ENCODE data around the gene ANTXR1. TPM values are rescaled to one million over a fixed set of nuclear protein-coding genes. Genes with fewer than 3 reads are reported as not detected.

ANTXR1 gene
- total and polyA plus RNA-seq, 9 of the 15 experiments (the other 6 are each of a cell fraction or from before 2014, with no cell fraction given) = 0.07 to 1.00 (median 0.54) TPM

DNA sequence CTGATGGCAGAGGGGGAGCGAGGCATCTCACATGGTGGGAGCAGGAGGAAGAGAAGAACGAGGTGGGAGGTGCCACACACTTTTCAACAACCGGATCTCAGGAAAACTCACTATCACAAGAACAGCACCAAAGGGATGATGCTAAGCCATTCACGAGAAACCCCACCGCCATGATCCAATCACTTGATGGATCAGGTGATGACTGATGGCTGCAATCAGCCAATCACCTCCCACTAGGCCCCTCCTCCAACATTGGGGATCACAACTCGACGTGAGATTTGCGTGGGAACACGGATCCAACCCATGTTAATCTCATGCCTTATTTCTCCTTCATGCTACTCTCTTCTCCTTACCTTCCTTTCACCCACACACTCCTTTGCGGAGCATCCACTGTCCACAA, 143.6 kb downstream of the ANTXR1 start (continued):
- TF ChIP-seq, protein P1, sequence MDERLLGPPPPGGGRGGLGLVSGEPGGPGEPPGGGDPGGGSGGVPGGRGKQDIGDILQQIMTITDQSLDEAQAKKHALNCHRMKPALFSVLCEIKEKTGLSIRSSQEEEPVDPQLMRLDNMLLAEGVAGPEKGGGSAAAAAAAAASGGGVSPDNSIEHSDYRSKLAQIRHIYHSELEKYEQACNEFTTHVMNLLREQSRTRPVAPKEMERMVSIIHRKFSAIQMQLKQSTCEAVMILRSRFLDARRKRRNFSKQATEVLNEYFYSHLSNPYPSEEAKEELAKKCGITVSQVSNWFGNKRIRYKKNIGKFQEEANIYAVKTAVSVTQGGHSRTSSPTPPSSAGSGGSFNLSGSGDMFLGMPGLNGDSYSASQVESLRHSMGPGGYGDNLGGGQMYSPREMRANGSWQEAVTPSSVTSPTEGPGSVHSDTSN (CRISPR knock-in tag; IDR thresholded peaks at IDR 0.05; ENCODE audit: low read depth) = no peak
- TF ChIP-seq, protein P1 (tag; conservative IDR thresholded peaks at IDR 0.05; ENCODE audit: low read depth) = peak; percentile 61
- TF ChIP-seq ZC3H11A (IDR thresholded peaks at IDR 0.05; ENCODE audit: low read depth, low read length) = no peak
- TF ChIP-seq, protein P2, sequence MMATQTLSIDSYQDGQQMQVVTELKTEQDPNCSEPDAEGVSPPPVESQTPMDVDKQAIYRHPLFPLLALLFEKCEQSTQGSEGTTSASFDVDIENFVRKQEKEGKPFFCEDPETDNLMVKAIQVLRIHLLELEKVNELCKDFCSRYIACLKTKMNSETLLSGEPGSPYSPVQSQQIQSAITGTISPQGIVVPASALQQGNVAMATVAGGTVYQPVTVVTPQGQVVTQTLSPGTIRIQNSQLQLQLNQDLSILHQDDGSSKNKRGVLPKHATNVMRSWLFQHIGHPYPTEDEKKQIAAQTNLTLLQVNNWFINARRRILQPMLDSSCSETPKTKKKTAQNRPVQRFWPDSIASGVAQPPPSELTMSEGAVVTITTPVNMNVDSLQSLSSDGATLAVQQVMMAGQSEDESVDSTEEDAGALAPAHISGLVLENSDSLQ (IDR thresholded peaks at IDR 0.05) = peak; percentile 91

DNA sequence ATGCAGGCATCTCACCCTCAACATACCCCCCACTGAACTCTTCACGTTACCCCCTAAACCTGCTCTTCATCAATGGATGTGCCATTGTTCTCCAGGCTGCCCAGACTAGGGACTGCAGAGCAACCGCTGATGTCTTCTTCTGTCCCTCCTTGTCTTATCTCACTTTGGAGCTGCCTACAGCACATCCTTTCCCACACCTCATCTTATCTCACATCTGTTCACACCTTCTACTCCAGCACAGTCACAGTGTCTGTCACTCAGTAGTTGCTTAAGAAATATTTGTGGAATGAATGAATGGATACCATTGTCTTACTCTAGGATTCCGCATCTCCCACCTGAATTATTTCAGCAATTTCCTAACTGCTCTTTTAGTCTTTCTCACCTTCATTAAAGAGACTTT, 144.5 kb downstream of the ANTXR1 start:
- H3K4me3 ChIP-seq = no peak overlapping the region
- H3K9me3 ChIP-seq (replicated peaks; ENCODE audit: control insufficient read depth, insufficient read depth, low read depth, low read length) = no peaks in the 10 kb centered on the region
- H3K36me3 ChIP-seq (ENCODE audit: control insufficient read depth, insufficient read depth, low read length) = no peaks in the 10 kb centered on the region
- H3K79me2 ChIP-seq (ENCODE audit: control insufficient read depth, insufficient read depth, low read length) = no peaks in the 10 kb centered on the region
- in situ Hi-C loops (cut with MboI) (no loop called here), intact Hi-C loops (cut with micrococcal nuclease) (no loop called here)
- no peak overlapping the region for H3K4me2 ChIP-seq (ENCODE audit: insufficient read depth, low read length)
- H4K20me1 ChIP-seq (replicated peaks; ENCODE audit: control insufficient read depth, insufficient read depth, low read length) = no peaks in the 10 kb centered on the region
- ATAC-seq (no peak), FAIRE-seq (no peak), DNase-seq (ENCODE audit: extremely low read depth in 1 of 4, low spot score in 3 of 4) (no peak)
- 0% methylated on average over 3 of the region's 3 CpGs for WGBS (ENCODE audit: insufficient coverage, low coverage, missing lambda C conversion rate)
- POLR2A ChIA-PET = interaction anchor here (0.9 kb wide), 1 partner anchor 15 kb away, joined by 4 read pairs; no protein-coding TSS in a partner anchor
- CTCF ChIA-PET (ENCODE audit: low intra/inter-chr PET ratio) = no interaction called here
- H3K27ac ChIP-seq (ENCODE audit: extremely low read depth, low read depth, low read length) = no peak overlapping the region
- no peaks in the 10 kb centered on the region for H3K9me1 ChIP-seq (ENCODE audit: control insufficient read depth, insufficient read depth, low read length)
- H3K4me1 ChIP-seq (replicated peaks in 1 of 2; ENCODE audit: control insufficient read depth in 2 of 2, insufficient read depth in 2 of 2, low read length in 2 of 2) = no peaks in the 10 kb centered on the region; a peak in 1 of 5 replicates
- no peak overlapping the region for H2AFZ ChIP-seq (ENCODE audit: low read depth, low read length)
- H3K9ac ChIP-seq (ENCODE audit: insufficient read depth in 1 of 2, low read depth in 2 of 2, low read length in 2 of 2) = no peak overlapping the region
- BruUV-seq (replicated peaks) = no TSS peak
- TF ChIP-seq PML (IDR thresholded peaks at IDR 0.05; ENCODE audit: low read length) = no peak
- TF ChIP-seq IFI16 (CRISPR knock-in tag; IDR thresholded peaks at IDR 0.05) = no peak
- no peak for TF ChIP-seq ZNF146 (CRISPR knock-in tag; IDR thresholded peaks at IDR 0.05; ENCODE audit: unreplicated experiment)
- no peak for TF ChIP-seq ZBTB7A (IDR thresholded peaks at IDR 0.05; ENCODE audit: borderline replicate concordance, control insufficient read depth, low read depth, low read length)
- peaks cover 7 to 49% of the 10 kb centered on the region in 2 experiments for H3K27me3 ChIP-seq (ENCODE audit: control insufficient read depth in 2 of 2, insufficient read depth in 2 of 2, low read length in 2 of 2)
